ENCODE results near the gene CDH23. TPM values are rescaled to one million over a fixed set of nuclear protein-coding genes. Genes with fewer than 3 reads are reported as not detected.

CDH23 gene
- total RNA-seq, 2 donors from 2014 or later: 1.4 to 1.6 TPM

- no peak overlapping the region for H3K4me3 ChIP-seq
- H3K27ac ChIP-seq: no peak overlapping the region
- no peaks in the 10 kb centered on the region for H3K4me1 ChIP-seq
- no peaks in the 10 kb centered on the region for H3K9me3 ChIP-seq
- intact Hi-C loops (cut with DNase I): loop anchor here (10.0 kb wide), 1 partner anchor 64 kb away; no protein-coding TSS in a partner anchor
- no peaks in the 10 kb centered on the region for H3K27me3 ChIP-seq
- DNase-seq: no peak
- H3K9ac ChIP-seq (ENCODE audit: low read depth in 2 of 2, low read length in 2 of 2): no peak overlapping the region
- peaks cover 30% of the 10 kb centered on the region for H3K36me3 ChIP-seq
- no peak for TF ChIP-seq CTCF (IDR thresholded peaks at IDR 0.05)
Observed at GRCh38 chr10:71830726-71831125, 434.0 kb downstream of the CDH23 start.

- no peak for TF ChIP-seq CTCF (IDR thresholded peaks at IDR 0.05)
- no peak overlapping the region for H3K27ac ChIP-seq
- peaks cover 24% of the 10 kb centered on the region for H3K36me3 ChIP-seq
- no peaks in the 10 kb centered on the region for H3K9me3 ChIP-seq
- no peak for DNase-seq
- H3K4me3 ChIP-seq: no peak overlapping the region
- no peaks in the 10 kb centered on the region for H3K27me3 ChIP-seq
- no peak overlapping the region for H3K9ac ChIP-seq (ENCODE audit: low read depth in 2 of 2, low read length in 2 of 2)
- intact Hi-C loops (cut with DNase I): loop anchor here (10.0 kb wide), 1 partner anchor 63 kb away; no protein-coding TSS in a partner anchor
- no peaks in the 10 kb centered on the region for H3K4me1 ChIP-seq
Observed at GRCh38 chr10:71831646-71832552, 435.2 kb downstream of the CDH23 start.

- Histone ChIP-seq H3K36me3 (peaks cover 24% of the 10 kb centered on the region), H3K27ac (no peak overlapping the region), H3K9ac (ENCODE audit: low read depth in 2 of 2, low read length in 2 of 2) (no peak overlapping the region), H3K27me3 (no peaks in the 10 kb centered on the region), H3K9me3 (no peaks in the 10 kb centered on the region), H3K4me1 (peaks cover 2% of the 10 kb centered on the region), H3K4me3 (no peak overlapping the region)
- TF ChIP-seq CTCF (IDR thresholded peaks at IDR 0.05): no peak
- no peak for DNase-seq
- intact Hi-C loops (cut with DNase I): loop anchor here (10.0 kb wide), 1 partner anchor 62 kb away; no protein-coding TSS in a partner anchor
Observed at GRCh38 chr10:71832967-71833366, 436.2 kb downstream of the CDH23 start.

GRCh38 chr10:71833451-71834342, 437.0 kb downstream of the CDH23 start:
- Histone ChIP-seq H3K27me3 (no peaks in the 10 kb centered on the region), H3K27ac (no peak overlapping the region), H3K9me3 (no peaks in the 10 kb centered on the region), H3K4me1 (peaks cover 9% of the 10 kb centered on the region), H3K9ac (ENCODE audit: low read depth in 2 of 2, low read length in 2 of 2) (no peak overlapping the region), H3K36me3 (peaks cover 21% of the 10 kb centered on the region), H3K4me3 (no peak overlapping the region)
- intact Hi-C loops (cut with DNase I): loop anchor here (10.0 kb wide), 1 partner anchor 61 kb away; no protein-coding TSS in a partner anchor
- no peak for TF ChIP-seq CTCF (IDR thresholded peaks at IDR 0.05)
- DNase-seq: no peak

GRCh38 chr10:71834343-71834674, 437.6 kb downstream of the CDH23 start:
- no peaks in the 10 kb centered on the region for H3K9me3 ChIP-seq
- intact Hi-C loops (cut with DNase I): loop anchor here (10.0 kb wide), 1 partner anchor 60 kb away; no protein-coding TSS in a partner anchor
- peaks cover 17% of the 10 kb centered on the region for H3K36me3 ChIP-seq
- H3K4me3 ChIP-seq: no peak overlapping the region
- TF ChIP-seq CTCF (IDR thresholded peaks at IDR 0.05): no peak
- H3K27ac ChIP-seq: no peak overlapping the region
- H3K27me3 ChIP-seq: no peaks in the 10 kb centered on the region
- no peak overlapping the region for H3K9ac ChIP-seq (ENCODE audit: low read depth in 2 of 2, low read length in 2 of 2)
- peaks cover 9% of the 10 kb centered on the region for H3K4me1 ChIP-seq
- DNase-seq: no peak

Measured in colonic mucosa (tissue), 4 donors.